ENCODE measurements around the gene SEC14L5.

The SEC14L5 gene

DNA sequence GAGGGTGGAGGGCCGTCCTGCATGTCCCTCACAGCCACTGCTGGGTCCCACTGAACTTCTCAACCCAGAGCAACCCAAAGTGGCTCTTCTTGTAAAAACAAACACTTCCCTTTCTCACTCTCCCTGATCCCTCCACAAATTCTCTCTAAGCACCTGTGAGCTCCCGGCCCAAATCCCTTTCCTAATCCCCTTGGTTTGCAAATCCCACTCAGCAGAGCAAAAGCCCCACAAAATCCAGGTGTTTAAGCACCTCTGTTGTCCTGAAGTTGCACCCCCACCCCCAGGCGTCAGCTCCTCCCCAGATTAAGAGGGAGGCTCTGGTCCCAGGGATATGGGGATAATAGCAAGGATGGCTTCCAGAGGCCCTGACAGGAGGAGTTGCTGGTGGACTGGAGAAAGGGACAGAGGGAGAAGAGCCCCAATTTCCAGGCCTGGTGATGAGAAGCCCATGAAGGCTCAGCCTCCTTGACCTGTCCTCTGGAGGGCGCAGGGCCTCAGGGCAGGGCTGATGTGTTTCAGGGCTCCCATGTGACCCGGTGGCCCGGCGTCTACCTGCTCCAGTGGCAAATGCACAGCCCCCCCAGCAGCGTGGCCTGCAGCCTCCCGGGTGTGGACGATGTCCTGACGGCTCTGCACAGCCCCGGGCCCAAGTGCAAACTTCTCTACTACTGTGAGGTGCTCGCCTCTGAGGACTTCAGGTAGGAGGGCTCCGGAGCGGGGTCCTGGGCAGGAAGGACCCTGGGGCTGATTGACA lies 52.6 kb downstream of the SEC14L5 start:
- DNase-seq (ENCODE audit: low read depth in 1 of 2, low spot score in 1 of 2): no peak

DNA sequence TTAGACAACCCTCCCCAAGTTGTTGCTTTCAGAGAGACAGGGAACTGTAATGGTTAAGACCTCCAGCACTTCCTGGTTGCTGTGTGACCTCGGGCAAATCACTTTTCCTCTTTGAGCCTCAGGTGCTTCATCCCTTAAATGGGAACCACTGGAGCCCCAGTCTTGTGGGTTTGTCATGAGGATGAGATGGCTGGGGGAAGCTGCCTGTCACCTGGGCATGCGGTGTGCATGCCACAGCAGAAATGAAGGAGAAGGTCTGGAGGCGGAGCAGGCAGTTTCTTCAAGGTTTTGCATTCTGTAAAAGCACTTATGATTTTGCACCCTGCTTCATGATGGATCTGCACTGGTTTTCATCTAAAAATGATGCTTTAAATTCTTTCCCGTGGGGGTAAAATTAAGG lies 53.5 kb downstream of the SEC14L5 start:
- DNase-seq (ENCODE audit: low read depth in 1 of 2, low spot score in 1 of 2): no peak

DNA sequence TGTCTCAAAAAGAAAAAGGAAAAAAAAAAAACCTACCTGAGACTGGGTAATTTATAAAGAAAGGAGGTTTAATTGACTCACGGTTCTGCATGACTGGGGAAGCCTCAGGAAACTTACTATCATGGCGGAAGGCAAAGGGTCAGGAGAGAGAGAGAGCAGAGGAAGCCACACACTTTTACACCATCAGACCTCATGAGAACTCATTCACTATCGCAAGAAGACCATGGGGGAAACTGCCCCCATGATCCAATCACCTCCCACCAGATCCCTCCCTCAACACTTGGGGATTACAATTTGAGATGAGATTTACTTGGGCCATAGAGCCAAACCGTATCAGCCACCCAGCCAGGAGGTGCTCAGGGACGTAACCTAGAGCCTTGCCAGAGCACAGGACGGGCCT lies 54.8 kb downstream of the SEC14L5 start:
- no peak for DNase-seq (ENCODE audit: low read depth in 1 of 2, low spot score in 1 of 2)

DNA sequence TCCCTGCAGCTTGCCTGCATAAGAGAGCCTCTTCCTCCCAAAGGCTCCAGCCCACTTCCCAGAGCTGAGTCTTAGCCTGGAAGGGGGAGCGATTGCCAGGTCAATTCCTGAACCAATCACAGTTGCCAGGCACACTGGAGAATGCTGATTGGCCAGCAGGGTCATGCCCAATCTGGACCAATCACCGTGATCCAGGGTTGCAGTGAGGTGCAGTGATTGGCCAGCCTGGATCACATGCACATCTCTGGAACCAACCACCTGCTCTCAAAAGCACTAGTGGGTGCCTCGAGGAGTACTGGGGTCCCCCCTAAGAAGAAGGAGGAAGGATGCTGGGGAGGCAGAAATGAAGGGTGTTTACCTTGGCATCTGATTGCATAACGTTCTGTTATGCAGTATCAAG lies 57.2 kb downstream of the SEC14L5 start:
- no peak for DNase-seq (ENCODE audit: low read depth in 1 of 2, low spot score in 1 of 2)

DNA sequence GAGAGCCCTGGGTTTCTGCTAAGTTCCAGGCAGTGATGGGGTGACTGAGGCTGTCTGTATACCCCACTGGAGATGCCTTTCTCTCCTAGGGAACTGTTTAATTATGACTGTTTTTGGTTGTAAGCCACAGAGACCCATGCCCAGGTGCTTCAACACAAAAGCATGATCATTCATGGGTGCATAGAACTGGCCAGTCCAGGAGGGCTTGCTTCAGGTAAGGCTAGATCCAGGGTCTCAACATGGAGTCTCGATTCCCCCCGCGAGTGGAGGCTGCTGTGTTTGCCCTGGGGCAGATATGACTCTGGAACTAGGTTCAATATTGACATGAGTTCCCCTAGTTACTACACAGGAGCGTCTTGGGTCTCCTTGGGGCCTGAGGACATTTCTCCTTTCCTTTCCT lies 57.8 kb downstream of the SEC14L5 start:
- no peak for DNase-seq (ENCODE audit: low read depth in 1 of 2, low spot score in 1 of 2)

DNA sequence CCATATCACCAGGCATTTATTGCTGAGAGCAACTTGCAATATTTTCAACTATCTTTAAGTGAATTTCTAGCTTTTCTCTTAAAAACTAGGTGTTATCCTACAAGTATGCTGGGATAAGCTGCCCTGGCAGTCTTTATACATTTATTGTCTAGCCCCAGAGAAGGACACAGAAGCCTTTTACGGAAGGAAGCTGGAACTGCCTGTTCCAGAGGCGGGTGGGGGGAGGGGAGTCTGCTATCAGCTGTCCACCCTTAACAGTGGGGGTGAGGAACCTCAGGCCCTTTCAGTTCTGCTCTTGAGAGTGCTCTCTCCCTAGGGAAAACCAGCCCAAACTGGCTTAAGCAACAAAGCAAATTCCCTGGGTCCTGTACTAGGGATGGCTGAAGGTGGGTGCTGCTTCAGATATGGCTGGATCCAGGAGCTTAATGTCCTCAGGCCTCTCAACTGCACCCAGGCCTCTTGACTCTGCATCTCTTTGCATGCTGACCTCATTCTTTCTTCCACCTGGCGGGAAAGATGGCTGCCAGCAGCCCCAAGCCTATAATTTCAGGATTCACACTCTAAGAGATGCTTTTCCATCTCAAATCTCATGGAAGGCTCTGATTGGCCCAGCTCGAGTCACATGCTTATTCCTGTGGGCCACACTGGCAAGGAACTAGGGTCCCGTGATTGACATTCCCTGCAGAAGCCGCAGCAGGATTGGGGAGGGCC lies 59.0 kb downstream of the SEC14L5 start:
- DNase-seq (ENCODE audit: low read depth in 1 of 2, low spot score in 1 of 2): no peak

DNA sequence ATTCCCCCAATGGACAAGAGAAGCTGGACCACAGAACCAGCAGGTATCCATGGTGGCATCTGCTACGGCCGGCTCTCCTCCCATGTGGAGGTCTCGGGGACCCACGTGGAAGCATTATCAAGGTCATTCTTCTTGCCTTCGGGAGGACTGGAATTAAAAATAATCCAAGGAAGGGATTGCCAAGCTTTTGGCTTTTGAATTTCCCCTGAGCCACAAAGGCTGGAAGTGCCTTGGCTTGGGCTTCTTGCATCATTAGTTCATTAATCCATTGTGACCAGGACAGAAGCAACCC lies 59.5 kb downstream of the SEC14L5 start:
- DNase-seq (ENCODE audit: low read depth in 1 of 2, low spot score in 1 of 2): no peak

DNA sequence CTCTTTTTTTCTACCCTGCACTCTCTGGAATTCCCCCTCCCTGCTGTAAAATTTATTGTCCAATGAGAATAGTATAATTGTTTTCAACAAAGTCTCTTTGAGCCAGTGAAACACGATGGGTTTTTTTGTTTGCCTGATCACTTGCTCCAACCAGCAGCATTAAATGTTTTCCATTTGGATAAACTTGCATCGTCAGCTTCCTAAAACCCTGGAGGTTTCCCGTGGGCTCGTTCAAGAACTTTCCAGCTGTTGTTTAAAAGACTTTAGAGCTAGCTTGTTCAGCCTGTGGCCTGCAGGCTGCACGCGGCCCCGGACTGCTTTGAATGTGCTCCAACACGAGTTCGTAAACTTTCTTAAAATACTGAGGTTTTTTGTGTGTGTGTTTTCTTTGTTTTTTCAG lies 60.7 kb downstream of the SEC14L5 start:
- DNase-seq (ENCODE audit: low read depth in 1 of 2, low spot score in 1 of 2): no peak

DNA sequence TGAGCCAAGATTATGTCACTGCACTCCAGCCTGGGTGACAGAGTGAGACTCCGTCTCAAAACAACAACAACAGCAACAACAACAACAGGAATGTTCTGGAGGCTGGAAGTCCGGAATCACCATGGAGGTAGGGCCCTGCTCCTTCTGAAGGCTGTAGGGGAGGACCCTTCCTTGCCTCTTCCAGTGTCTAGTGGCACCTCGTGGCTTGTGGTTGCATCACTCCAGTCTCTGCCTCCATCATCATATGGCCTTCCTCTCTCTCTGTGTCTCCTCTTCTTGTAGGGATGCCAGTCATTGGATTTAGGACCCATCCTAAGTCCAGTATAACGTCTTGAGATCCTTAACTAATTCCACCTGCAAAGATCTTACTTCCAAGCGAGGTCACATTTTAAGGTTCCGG lies 61.6 kb downstream of the SEC14L5 start:
- no peak for DNase-seq (ENCODE audit: low read depth in 1 of 2, low spot score in 1 of 2)

DNA sequence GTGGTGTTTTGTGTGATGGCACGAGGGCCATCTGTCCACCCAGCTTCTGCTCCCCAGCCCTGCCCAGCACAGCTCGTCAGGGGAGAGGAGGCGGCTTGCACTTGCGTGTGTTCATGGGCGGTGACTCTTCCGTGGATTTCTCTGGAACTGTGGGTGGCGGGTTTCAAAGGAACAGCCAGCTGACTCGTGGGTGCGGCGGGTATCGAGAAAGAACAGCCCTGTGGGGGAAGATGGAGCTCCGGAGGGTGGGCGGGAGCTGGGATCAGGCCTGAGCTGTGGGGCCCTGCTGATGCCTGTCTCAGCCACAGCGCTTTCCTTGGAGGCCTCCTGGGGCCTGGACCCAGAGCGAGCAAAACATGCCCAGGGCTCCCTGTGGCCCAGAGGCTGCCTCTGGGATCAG lies 62.4 kb downstream of the SEC14L5 start:
- DNase-seq (ENCODE audit: low read depth in 1 of 2, low spot score in 1 of 2): no peak

DNA sequence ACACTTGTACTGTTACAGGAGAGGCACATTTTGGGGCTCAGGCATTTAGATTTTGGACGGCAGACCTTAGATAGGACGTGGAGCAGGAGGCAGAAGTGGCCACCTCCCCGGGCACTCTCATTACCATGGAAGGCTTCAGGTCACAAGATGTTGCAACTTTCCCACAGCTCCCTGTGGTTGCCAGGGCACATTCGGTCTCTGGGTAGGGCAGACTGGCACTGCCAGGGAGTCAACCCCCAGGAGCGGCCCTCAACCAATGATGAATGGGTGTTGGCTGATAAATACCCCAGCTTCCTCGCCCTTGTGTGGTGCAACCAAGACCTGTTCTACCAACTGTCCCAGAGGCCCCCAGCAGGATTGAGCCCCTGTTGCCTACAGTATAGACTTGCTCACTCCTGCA lies 64.4 kb downstream of the SEC14L5 start:
- no peak for DNase-seq (ENCODE audit: low read depth in 1 of 2, low spot score in 1 of 2)

DNA sequence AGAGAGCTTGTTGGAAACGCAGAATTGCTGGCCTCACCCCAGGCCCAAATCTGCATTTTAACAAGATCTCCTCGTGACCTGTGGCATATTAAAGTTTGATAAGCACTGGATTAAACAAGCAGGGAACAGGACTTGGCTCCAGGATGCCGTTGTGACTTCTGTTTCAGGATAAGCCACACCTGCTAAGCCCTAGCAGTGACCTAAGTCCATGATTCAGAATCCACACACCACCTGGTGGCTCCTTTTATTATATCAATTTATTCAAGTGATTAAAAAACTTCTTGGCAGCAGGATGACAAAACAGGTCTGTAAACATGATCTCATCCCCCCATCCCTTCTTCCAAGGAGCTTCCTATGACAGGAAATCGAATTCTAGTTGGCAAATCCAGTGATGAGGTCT lies 66.5 kb downstream of the SEC14L5 start:
- no peak for DNase-seq (ENCODE audit: low read depth in 1 of 2, low spot score in 1 of 2)

DNA sequence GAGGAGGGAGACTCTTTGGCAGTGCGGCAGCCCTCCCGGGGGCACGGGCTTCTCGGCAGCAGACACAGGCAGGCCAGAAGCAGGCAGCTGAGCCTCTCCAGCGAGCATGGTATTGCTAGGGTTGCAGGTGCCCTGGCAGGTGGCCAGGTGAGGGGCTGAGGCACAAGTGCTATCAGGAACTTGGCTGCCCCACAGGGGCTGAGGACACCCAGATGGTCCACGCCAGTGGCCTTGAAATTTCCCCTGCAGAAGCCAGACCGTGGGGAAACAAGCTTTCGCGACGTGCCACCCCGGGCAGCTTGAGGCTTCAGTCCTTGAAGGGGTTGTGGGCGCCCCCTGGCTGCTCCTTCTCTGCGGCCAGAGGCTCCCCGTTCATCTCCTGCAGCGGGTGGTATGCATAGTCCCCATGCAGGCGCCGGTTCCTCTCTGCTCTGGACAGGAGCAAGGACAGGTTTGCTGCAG lies 67.1 kb downstream of the SEC14L5 start:
- DNase-seq (ENCODE audit: low read depth in 1 of 2, low spot score in 1 of 2): no peak

DNA sequence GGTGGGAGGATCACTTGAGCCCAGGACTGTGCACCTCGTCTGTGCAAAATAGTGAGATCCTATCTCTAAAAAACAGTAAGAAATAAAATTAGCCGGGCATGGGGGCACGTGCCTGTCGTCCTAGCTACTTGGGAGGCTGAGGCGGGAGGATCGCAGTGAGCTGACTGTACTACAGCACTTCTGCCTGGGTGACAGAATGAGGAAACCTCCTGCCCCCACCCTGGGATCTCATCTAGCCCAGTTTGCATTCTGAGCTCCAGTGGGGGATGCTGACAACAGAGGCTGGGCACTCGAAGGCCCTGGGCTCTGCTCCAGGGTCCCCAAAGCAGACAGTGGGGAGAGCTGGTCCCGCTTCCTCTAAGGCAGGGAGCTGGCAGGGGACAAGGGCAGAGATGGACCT lies 68.5 kb downstream of the SEC14L5 start:
- DNase-seq (ENCODE audit: low read depth in 1 of 2, low spot score in 1 of 2): no peak

DNA sequence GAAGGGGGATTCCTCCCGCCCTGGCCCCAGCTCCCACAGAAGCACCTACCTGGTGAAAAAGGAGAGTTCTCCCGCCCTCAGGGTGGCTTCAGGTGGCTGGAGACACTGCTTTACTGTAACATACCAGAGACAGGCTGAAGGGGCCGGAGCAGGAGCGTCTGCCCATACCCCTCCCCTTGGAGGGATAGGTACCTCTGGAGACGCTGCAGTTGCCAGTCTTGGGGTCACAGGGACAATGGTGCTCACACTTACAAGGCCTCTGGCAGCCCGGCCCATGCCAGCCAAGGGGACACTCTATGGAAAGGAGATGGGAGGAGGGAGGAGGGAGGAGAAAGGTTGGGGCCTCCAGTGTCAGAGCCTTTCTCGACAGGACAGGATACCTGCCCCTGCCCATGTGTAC lies 69.0 kb downstream of the SEC14L5 start:
- no peak for DNase-seq (ENCODE audit: low read depth in 1 of 2, low spot score in 1 of 2)

DNA sequence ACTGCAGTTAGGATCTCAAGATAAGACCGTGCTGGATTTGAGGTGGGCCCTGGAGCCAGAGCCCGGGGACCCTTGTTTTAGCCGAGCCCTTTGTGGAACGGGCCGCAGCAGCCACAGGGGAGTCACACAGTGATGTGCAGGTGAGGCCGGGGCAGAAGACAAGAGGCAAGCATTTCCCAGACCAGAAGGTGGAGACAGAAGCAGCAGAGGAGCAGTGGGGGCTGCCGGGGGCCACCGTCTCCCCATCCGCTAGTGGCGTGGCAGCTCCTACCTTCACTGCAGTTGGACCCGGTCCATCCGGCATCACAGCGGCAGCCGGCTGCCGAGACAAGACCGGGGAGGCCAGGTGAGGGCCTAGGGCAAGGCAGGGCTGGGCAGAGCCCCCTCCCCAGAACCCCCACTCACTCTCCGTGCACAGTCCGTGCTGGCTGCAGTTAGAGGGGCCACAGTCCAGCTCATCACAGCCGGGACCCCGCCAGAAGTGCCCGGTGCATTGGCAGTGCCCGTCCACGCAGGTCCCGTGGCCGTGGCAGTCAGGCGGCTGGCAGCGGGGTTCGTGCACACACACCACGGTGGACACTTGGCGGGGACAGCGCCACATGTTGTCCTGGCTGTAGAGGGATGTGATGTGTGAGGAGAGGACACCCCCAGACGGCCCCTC lies 69.6 kb downstream of the SEC14L5 start:
- no peak for DNase-seq (ENCODE audit: low read depth in 1 of 2, low spot score in 1 of 2)

DNA sequence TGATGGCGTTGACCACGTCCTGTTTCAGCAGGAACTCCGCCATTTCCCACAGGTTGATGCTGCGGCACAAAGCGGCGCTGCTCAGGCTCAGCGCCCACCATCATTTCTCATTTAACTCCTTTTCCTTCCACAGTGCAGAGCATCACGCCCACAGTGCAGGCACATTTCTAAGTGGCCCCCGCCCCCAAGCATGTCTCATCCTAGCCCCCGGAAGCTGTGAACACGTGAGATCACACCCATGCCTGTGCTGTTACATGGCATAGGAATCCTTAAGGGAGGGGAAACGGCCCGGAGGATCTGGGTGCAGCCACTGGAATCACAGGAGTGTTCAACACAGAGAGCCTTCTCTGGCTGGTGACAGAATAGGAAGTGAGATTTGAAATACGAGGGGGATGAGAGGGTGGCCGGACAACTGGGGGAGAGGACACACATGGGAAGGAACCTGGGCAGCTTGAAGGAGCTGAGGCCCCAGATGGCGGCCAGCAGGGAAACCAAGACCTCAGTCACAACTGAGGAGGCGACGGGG lies 70.9 kb downstream of the SEC14L5 start:
- no peak for DNase-seq (ENCODE audit: low read depth in 1 of 2, low spot score in 1 of 2)

DNA sequence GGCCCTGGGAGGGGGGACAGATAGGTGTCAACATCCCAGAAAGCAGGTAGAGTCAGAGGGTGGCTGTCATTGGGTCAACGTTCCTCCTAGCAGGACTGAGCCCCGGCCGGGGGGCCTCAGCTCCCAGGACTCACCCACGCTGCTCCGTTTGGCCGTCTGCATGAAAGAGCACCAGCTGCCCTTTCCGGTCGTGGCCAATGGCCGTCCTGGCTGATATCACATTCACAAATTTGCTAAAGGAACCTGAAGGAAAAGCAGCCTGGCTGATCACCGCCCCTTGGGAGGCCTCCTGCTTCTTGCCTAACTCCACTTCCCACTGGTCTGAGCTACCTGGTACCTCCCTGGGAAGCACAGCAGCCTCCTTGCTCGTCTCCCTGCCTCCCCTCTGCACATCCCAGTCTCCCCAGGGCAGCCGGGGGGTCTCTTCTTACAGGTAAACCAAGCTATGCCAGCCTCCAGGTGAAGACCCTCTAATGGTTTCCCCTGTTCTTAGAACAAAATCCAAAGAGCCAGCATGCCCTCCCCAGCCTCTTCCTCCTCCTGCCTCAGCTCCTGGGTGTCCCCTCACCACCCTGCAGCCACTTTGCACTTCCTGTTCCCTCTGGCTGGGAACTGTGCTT lies 72.2 kb downstream of the SEC14L5 start:
- DNase-seq (ENCODE audit: low read depth in 1 of 2, low spot score in 1 of 2): no peak

DNA sequence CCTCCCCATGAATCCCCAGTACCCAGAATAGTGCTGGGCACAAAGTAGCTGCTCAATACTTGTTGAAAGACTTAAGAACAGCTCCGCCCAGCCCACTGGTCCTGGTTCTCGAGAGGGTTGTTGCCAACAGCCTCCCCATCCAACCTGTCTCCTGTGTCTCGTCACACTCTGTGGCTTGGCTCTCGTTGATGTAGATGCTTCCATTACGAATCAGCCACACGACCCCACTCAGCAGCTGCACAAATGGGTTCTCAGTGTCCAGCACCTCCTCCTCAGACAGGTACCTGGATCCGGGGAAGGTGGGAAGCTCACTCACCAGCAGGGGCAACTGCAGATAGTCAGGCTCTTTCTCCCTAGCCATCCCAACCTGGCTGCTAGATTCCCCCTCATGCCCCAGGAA lies 73.5 kb downstream of the SEC14L5 start:
- no peak for DNase-seq (ENCODE audit: low read depth in 1 of 2, low spot score in 1 of 2)

DNA sequence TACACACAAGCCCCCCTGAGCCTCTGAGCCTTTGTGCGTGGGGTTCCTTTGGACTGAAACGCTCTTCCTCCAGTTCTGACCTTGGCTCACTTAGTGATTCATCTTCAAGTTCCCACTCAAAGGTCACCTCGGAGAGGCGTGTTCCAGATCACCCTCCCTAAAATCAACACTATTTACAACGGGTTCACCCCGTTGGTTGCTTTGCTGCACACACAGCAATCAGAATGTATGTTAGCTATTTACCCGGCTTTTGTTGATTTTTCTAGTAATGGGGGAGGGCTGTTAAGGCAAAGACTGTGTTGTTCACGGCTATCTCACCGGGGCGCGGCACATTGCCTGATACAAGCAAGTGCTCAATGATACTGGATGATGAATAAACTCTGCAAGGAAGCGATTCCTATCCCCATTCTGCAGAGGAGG lies 74.6 kb downstream of the SEC14L5 start:
- DNase-seq (ENCODE audit: low read depth in 1 of 2, low spot score in 1 of 2): no peak

DNA sequence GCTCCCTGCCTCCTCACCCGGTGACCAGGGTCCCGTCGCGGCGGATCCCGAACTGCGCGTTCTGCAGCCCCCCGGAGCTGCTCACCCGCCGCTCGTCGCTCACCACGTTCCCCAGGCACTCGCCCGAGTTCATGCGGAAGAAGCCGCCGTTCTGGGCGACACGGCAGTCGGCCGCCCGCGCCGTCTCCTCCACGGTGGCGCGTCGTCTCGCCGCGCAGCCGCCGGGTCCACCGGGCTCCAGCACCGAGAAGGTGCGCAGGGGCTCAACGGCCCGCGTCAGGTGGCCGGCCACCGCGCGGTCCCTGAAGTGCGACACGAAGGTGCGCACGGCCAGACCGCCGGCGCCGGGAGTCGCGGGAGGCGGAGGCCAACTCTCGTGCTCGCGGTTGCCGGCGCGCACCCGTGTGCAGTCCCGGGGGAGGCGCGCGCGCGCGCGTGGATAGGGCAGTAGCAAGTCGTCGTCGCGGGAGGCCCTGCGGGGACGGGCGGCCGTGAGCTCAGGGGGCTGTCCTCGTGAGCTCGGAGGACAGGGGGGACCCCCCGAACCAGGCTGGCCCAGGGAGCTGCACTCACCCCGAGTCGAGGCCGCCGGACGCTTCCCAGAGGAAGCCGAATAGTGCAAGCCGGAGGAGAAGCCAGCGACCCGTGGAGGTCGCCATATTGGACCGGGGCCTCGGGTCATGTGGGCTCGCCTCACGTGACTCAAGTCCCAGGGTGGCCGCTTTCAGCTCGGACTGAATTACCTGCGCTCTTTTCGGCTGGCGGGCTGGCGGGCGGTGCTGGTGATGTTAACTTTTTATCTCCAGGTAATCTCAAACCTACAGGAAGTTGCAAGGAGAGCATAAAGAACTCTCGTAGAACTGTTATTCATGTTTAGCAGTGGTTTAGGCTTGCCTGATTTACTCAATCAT lies 75.4 kb downstream of the SEC14L5 start, which contains the start of gene NAGPA:
Gene NAGPA (minus strand): TSS at position 680 of the 911 bp plus-strand sequence. CDS start 21 bp downstream, at position 659.
- peak; percentile 71 to 73 for DNase-seq (ENCODE audit: low read depth in 1 of 2, low spot score in 1 of 2)

All from activated T-helper 1 cell treated with anti-CD3 and anti-CD28 coated beads, Interleukin-2, amount 50 U/mL, for 16 hours (primary cell).